Stimulated activated CD8-positive, alpha-beta memory T cell treated with anti-CD3 and anti-CD28 coated beads, Interleukin-15, amount 100 ng/mL, for 1 hour (primary cell): Measurements from ENCODE around the gene PAFAH1B2.
"Not testable (repeated sequence)": the region's sequence is repeated elsewhere in the genome, so short reads cannot be mapped to it uniquely, and the experiment has no call there.

Experiments
- DNase-seq: peaks from one replicate; pipeline ENCODE4 v3.0.0-alpha.2; 2020; ENCODE audit warnings: low read depth

PAFAH1B2 gene

GRCh38 chr11:117202386-117203068 is 58.4 kb downstream of the PAFAH1B2 start:
- no peak for DNase-seq

DNA sequence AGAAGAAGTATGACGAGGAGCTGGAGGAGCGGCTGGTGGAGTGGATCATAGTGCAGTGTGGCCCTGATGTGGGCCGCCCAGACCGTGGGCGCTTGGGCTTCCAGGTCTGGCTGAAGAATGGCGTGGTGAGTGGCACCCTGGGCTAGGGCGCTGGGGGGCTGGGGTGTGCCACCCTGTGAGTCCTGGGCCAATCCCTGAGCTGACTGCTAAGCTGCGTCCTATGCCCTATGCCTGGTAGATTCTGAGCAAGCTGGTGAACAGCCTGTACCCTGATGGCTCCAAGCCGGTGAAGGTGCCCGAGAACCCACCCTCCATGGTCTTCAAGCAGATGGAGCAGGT is 59.0 kb downstream of the PAFAH1B2 start:
- no peak for DNase-seq

DNA sequence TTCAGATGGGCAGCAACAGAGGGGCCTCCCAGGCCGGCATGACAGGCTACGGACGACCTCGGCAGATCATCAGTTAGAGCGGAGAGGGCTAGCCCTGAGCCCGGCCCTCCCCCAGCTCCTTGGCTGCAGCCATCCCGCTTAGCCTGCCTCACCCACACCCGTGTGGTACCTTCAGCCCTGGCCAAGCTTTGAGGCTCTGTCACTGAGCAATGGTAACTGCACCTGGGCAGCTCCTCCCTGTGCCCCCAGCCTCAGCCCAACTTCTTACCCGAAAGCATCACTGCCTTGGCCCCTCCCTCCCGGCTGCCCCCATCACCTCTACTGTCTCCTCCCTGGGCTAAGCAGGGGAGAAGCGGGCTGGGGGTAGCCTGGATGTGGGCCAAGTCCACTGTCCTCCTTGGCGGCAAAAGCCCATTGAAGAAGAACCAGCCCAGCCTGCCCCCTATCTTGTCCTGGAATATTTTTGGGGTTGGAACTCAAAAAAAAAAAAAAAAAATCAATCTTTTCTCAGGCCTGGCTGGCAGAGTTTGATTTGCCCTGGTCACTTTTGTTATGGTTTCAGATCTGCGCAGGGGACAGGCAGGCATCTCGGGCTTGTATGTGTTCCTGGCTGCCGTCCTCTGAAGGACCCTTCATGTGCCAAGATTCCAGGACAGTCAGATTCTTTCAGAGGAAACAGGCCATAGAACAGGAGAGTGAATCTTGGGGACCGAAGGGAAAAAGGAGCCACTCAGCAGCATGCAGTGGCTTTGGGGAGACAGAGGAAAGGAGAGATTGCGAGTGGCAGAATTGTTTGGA is 60.4 kb downstream of the PAFAH1B2 start:
- no peak for DNase-seq

- DNase-seq = no peak
These were observed 61.2 kb downstream of the PAFAH1B2 start for GRCh38 chr11:117205211-117205818.

GRCh38 chr11:117206111-117206510 is 62.0 kb downstream of the PAFAH1B2 start:
- not testable (repeated sequence) for DNase-seq

DNA sequence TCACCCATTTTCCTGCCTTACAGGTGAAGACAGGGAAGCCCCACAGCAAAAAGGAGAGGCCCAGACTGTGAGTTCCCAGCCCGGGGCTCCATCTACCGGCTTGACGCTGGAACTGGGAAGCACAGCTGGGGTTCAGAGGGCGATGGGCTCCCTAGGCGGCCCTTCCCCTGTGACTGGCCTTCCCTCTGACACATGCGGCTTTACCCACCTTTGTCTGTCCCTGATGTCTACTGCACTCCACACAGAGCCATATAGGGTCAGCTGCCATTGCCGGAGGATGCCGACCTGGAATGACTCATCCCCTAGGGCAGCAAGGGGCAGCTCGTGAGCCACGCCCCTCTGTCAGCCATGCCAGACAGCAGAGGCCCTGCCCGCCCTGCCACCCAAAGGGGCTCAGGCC is 62.8 kb downstream of the PAFAH1B2 start:
- not testable (repeated sequence) for DNase-seq

GRCh38 chr11:117207481-117207880 is 63.4 kb downstream of the PAFAH1B2 start:
- DNase-seq = not testable (repeated sequence)

- DNase-seq = not testable (repeated sequence)
These were observed 64.6 kb downstream of the PAFAH1B2 start for GRCh38 chr11:117208710-117209109.

GRCh38 chr11:117209351-117210125 is 65.5 kb downstream of the PAFAH1B2 start:
- not testable (repeated sequence) for DNase-seq

GRCh38 chr11:117210620-117211019 is 66.5 kb downstream of the PAFAH1B2 start:
- DNase-seq = no peak

GRCh38 chr11:117212697-117213355 is 68.7 kb downstream of the PAFAH1B2 start:
- DNase-seq = no peak

- no peak for DNase-seq
These were observed 70.5 kb downstream of the PAFAH1B2 start for GRCh38 chr11:117214404-117215110.

DNA sequence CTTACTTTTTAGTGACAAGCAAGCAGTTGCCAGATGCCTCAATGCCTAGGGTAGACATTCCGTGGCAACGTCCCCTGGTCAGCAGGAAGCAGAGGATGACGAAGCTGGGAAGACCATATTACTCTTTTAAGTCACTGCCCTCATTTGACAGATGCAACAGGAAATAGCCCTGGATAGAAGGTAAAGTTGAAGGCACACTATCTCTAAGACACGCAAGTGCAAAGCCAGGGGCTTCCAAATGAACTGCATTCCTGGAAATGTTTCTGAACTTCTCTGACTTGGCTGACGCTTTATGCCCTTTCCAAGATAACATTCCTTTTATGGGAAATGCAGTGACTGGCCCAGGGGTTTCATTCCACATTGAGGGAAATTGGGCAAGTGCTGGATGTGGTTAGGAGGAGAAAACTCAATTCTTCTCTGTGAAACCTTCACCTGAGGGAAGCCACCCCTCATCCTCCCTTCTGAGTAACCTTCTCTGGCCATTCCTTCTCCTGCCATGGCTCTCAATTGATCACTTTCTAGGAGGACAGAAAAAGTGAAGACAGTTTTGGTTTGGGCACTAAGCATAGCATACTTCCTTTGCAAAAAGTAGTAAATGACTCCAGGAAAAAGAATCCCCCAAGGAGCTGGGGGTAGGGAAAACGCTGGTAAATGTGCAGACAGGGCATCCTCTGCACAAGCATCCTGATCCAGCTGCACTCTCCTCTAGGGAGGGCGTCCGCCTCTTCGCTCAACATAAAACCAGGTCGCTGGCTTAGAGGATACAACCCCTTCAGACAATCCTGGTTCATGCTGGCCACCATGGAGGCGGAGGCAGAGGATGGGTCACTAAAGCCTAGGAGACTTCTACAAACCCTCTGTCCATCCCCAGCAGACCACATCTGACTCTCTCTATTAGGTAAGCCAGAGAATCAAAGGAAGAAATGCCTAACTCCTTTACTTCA is 73.3 kb downstream of the PAFAH1B2 start:
- no peak for DNase-seq

- DNase-seq = no peak
These were observed 74.2 kb downstream of the PAFAH1B2 start for GRCh38 chr11:117218133-117218915.

- DNase-seq = no peak
These were observed 74.9 kb downstream of the PAFAH1B2 start for GRCh38 chr11:117219001-117219400.

DNA sequence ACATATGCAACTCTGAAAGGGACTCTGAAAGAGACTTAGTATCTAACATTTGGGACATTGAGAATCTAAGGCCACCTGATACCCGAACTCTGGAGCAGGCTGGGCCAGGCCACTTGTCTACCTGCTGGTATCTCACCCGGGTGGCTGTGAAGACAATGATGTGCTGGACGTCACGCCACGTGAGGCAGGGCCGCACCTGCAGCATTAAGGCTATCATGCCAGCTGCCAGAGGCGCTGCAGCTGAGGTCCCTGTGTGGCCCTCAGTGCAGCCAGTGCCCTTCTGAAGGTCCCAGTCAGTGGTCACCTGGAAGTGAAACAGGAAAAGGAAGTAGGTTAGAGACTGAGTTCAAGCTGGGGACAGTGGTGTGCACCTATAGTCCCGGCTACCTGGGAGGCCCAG is 75.4 kb downstream of the PAFAH1B2 start:
- no peak for DNase-seq

DNA sequence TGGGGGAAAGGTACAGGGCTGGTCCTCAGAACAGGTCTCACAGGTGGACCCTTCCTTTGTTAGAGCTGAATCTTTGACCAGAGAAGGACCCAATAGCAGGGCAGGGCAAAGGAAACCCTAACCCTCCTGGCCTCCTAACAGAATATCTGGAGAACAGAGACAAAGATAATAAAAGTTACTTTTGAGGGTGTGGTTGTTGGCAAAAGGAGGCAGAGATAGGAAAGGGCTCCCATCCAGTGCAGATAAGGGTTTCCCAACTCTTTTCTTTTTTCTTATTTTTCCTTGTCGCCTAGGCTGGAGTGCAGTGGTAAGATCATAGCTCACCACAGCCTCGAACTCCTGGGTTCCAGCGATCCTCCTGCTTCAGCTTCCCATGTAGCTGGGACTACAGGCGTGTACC is 75.9 kb downstream of the PAFAH1B2 start:
- DNase-seq = no peak

DNA sequence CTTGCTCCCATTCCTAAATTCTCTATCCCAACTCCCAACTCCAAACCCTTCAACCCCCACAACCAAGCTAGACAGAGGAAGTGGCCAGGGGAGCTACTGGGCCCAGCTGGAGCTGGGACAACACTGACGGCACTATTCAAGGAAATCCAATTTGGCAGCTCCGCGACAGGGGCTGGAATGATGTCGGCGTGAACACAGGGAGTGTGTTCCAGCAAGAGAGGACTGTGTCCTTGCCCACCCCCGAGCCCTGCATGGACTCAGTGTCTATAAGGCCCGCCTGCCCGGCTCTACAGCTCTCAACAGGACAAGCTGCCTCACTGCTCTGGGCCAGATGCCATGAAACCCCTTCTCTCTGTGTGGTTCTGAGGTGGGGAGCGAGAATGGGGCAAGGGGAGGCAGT is 76.5 kb downstream of the PAFAH1B2 start:
- no peak for DNase-seq
